GM23338 (cell line): ENCODE results near the gene SPECC1L. TPM values are rescaled to one million over a fixed set of nuclear protein-coding genes. Genes with fewer than 3 reads are reported as not detected.

Experiments used
- CTCF ChIP-seq, 2 experiments: fragments of 200-600 bp in 1 of 2; sonication (generic) in 1 of 2; conservative IDR thresholded peaks; 2 replicates each; pipeline versions ENCODE4 v1.5.1 to v1.6.1; 2016 to 2017; ENCODE audit warnings: antibody characterized with exemption in 2 of 2, low read depth in 2 of 2, mild to moderate bottlenecking in 2 of 2, moderate library complexity in 1 of 2
- JUNB ChIP-seq: IDR thresholded peaks from one replicate; pipeline ENCODE4 v1.6.1; 2016; ENCODE audit warnings: antibody characterized with exemption; ENCODE audit not compliant: unreplicated experiment
- polyA plus RNA-seq: library from polyadenylated mRNA; unstranded; fragments of >200 nt; fragmentation: Nextera tagmentation; extraction: Ambion mirVana; gene quantifications from 2 replicates; pipeline ENCODE4 v1.2.1, GENCODE V29; 2016
- total RNA-seq: library from RNA; depleted of rRNA; stranded (reverse); fragments of >200 nt; shearing (Covaris generic); gene quantifications from 2 replicates; pipeline ENCODE4 v1.2.3, GENCODE V29; 2014
- TF ChIP-seq, protein P1 (sequence below): fragments of 250-450 bp; sonication (Bioruptor Pico); IDR thresholded peaks from 2 replicates; pipeline ENCODE4 v1.5.0; 2020; ENCODE audit warnings: mild to moderate bottlenecking, moderate library complexity
- TF ChIP-seq, protein P2 (sequence below): IDR thresholded peaks from one replicate; pipeline ENCODE4 v1.6.1; 2018; ENCODE audit warnings: antibody characterized with exemption; ENCODE audit not compliant: unreplicated experiment
- TF ChIP-seq, protein P3 (sequence below): IDR thresholded peaks from 2 replicates; pipeline ENCODE4 v1.6.1; 2016; ENCODE audit warnings: antibody characterized with exemption

The SPECC1L gene
- total and polyA plus RNA-seq, 2 experiments from 2014 or later, result 24.3 to 44.7 TPM

DNA sequence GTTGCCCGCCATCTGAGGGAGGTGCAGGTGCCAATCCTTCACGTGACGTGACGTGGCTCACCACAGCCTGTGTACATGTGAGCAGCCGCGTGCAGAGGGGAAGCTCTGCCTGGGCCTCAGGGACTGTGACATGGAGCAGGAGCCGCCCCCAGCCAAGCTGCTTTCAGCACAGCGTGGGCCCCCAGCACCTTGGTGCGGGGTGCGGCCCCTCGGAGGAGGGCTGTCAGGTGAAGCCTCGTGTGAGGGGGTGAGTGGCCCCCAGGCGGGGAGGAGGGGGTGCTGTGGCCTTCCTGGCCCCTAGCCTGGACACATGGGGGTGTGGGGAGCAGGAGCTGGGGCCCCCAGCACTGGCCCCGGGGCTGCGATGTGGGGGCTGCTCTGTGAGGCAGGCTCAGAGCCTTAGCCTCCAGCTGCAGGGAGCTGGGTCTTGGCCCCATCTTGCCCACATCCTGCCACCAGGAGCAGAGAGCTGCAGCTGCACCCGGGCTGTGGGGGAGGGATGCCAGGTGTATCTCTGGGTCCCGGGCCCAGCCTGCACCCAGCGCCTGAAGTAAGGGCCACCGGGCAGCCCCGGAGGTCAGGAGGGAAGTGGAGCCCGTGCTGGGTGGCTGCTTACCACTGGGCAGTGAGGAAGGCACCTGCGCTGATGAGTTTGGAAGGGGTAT, 157.0 kb downstream of the SPECC1L start, which contains the start of gene ADORA2A (continued):
- TF ChIP-seq, protein P1, sequence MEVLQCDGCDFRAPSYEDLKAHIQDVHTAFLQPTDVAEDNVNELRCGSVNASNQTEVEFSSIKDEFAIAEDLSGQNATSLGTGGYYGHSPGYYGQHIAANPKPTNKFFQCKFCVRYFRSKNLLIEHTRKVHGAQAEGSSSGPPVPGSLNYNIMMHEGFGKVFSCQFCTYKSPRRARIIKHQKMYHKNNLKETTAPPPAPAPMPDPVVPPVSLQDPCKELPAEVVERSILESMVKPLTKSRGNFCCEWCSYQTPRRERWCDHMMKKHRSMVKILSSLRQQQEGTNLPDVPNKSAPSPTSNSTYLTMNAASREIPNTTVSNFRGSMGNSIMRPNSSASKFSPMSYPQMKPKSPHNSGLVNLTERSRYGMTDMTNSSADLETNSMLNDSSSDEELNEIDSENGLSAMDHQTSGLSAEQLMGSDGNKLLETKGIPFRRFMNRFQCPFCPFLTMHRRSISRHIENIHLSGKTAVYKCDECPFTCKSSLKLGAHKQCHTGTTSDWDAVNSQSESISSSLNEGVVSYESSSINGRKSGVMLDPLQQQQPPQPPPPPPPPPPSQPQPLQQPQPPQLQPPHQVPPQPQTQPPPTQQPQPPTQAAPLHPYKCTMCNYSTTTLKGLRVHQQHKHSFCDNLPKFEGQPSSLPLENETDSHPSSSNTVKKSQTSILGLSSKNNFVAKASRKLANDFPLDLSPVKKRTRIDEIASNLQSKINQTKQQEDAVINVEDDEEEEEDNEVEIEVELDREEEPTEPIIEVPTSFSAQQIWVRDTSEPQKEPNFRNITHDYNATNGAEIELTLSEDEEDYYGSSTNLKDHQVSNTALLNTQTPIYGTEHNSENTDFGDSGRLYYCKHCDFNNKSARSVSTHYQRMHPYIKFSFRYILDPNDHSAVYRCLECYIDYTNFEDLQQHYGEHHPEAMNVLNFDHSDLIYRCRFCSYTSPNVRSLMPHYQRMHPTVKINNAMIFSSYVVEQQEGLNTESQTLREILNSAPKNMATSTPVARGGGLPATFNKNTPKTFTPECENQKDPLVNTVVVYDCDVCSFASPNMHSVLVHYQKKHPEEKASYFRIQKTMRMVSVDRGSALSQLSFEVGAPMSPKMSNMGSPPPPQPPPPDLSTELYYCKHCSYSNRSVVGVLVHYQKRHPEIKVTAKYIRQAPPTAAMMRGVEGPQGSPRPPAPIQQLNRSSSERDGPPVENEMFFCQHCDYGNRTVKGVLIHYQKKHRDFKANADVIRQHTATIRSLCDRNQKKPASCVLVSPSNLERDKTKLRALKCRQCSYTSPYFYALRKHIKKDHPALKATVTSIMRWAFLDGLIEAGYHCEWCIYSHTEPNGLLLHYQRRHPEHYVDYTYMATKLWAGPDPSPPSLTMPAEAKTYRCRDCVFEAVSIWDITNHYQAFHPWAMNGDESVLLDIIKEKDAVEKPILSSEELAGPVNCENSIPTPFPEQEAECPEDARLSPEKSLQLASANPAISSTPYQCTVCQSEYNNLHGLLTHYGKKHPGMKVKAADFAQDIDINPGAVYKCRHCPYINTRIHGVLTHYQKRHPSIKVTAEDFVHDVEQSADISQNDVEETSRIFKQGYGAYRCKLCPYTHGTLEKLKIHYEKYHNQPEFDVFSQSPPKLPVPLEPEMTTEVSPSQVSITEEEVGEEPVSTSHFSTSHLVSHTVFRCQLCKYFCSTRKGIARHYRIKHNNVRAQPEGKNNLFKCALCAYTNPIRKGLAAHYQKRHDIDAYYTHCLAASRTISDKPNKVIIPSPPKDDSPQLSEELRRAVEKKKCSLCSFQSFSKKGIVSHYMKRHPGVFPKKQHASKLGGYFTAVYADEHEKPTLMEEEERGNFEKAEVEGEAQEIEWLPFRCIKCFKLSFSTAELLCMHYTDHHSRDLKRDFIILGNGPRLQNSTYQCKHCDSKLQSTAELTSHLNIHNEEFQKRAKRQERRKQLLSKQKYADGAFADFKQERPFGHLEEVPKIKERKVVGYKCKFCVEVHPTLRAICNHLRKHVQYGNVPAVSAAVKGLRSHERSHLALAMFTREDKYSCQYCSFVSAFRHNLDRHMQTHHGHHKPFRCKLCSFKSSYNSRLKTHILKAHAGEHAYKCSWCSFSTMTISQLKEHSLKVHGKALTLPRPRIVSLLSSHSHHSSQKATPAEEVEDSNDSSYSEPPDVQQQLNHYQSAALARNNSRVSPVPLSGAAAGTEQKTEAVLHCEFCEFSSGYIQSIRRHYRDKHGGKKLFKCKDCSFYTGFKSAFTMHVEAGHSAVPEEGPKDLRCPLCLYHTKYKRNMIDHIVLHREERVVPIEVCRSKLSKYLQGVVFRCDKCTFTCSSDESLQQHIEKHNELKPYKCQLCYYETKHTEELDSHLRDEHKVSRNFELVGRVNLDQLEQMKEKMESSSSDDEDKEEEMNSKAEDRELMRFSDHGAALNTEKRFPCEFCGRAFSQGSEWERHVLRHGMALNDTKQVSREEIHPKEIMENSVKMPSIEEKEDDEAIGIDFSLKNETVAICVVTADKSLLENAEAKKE (CRISPR knock-in tag), result no peak
- TF ChIP-seq JUNB, result no peak
- TF ChIP-seq, protein P2, sequence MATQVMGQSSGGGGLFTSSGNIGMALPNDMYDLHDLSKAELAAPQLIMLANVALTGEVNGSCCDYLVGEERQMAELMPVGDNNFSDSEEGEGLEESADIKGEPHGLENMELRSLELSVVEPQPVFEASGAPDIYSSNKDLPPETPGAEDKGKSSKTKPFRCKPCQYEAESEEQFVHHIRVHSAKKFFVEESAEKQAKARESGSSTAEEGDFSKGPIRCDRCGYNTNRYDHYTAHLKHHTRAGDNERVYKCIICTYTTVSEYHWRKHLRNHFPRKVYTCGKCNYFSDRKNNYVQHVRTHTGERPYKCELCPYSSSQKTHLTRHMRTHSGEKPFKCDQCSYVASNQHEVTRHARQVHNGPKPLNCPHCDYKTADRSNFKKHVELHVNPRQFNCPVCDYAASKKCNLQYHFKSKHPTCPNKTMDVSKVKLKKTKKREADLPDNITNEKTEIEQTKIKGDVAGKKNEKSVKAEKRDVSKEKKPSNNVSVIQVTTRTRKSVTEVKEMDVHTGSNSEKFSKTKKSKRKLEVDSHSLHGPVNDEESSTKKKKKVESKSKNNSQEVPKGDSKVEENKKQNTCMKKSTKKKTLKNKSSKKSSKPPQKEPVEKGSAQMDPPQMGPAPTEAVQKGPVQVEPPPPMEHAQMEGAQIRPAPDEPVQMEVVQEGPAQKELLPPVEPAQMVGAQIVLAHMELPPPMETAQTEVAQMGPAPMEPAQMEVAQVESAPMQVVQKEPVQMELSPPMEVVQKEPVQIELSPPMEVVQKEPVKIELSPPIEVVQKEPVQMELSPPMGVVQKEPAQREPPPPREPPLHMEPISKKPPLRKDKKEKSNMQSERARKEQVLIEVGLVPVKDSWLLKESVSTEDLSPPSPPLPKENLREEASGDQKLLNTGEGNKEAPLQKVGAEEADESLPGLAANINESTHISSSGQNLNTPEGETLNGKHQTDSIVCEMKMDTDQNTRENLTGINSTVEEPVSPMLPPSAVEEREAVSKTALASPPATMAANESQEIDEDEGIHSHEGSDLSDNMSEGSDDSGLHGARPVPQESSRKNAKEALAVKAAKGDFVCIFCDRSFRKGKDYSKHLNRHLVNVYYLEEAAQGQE, result no peak
- TF ChIP-seq, protein P3, sequence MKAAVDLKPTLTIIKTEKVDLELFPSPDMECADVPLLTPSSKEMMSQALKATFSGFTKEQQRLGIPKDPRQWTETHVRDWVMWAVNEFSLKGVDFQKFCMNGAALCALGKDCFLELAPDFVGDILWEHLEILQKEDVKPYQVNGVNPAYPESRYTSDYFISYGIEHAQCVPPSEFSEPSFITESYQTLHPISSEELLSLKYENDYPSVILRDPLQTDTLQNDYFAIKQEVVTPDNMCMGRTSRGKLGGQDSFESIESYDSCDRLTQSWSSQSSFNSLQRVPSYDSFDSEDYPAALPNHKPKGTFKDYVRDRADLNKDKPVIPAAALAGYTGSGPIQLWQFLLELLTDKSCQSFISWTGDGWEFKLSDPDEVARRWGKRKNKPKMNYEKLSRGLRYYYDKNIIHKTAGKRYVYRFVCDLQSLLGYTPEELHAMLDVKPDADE, result no peak
- no peak for TF ChIP-seq CTCF (conservative IDR thresholded peaks at IDR 0.05; ENCODE audit: low read depth in 2 of 2)
